Fibroblast of pulmonary artery (primary cell): ENCODE measurements around the gene DENND1A.
A peak's percentile ranks its signal among the peaks of the same experiment; 100 is the strongest.
"Not testable (repeated sequence)": the region's sequence is repeated elsewhere in the genome, so short reads cannot be mapped to it uniquely, and the experiment has no call there.

ENCODE experiments used
- DNase-seq: peaks from one replicate; pipeline ENCODE4 v3.0.0-alpha.2; 2010; ENCODE audit warnings: low read depth
- H3K4me3 ChIP-seq: replicated peaks from 2 replicates; pipeline ENCODE4 v1.5.1; 2011; ENCODE audit warnings: low read depth, mild to moderate bottlenecking, control low read depth, low read length, moderate library complexity
- TF ChIP-seq, protein P1 (sequence below): IDR thresholded peaks from 2 replicates; pipeline ENCODE4 v1.5.1; 2011; ENCODE audit warnings: mild to moderate bottlenecking, control low read depth, low read length, inconsistent platforms; ENCODE audit errors: missing control alignments

The DENND1A gene, protein sequence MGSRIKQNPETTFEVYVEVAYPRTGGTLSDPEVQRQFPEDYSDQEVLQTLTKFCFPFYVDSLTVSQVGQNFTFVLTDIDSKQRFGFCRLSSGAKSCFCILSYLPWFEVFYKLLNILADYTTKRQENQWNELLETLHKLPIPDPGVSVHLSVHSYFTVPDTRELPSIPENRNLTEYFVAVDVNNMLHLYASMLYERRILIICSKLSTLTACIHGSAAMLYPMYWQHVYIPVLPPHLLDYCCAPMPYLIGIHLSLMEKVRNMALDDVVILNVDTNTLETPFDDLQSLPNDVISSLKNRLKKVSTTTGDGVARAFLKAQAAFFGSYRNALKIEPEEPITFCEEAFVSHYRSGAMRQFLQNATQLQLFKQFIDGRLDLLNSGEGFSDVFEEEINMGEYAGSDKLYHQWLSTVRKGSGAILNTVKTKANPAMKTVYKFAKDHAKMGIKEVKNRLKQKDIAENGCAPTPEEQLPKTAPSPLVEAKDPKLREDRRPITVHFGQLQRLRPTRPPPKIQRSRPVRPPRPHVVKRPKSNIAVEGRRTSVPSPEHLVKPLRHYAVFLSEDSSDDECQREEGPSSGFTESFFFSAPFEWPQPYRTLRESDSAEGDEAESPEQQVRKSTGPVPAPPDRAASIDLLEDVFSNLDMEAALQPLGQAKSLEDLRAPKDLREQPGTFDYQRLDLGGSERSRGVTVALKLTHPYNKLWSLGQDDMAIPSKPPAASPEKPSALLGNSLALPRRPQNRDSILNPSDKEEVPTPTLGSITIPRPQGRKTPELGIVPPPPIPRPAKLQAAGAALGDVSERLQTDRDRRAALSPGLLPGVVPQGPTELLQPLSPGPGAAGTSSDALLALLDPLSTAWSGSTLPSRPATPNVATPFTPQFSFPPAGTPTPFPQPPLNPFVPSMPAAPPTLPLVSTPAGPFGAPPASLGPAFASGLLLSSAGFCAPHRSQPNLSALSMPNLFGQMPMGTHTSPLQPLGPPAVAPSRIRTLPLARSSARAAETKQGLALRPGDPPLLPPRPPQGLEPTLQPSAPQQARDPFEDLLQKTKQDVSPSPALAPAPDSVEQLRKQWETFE

DNA sequence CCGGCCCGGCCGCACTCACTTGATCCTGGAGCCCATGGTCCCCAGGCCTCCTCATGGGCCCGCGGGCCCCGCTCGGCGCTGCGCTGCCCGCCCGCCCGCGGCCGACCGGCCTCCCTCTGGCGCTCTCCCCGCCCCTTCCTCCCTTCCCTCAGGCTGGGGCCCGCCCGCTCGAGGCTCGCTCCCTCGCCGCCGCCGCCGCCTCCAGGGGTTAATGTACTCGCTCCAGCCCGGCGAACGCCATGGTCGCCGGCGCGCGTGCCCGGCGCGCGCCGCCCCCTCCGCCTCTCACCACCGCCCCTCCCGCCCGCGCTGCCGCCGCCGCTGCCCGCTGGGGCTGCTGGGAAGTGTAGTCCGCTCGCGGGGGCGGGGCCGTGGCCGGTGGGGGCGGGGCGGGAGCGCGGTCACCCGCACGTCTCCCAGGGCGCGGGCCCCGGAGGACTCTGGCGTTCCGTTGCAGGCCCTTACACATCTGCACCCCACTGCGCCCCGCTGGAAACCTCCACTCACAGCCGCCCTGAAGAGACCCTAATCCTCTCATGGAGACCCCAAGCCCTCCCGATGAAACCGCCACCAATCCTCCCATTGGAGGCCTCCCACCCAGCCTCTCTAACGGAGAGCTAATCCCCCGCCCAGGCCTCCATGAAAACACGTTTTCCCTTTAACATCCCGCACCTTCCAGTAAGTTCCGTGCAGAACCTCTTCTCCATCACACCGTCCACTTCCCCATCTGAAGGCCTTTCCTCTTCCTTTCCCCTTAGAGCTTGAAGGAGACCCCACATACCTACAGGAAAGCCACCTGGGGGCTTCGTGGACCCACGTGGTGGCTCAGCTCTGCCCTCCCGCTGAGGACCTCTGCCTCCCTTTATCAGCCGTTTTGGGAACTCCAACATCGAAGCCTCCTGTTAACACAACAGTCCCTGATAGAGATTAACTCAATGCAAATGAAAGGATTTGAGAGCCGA, at the start of gene DENND1A:
DENND1A (minus strand) TSS at position 257 of the 962 bp plus-strand sequence; CDS start at position 36, 221 bp downstream.
- TF ChIP-seq, protein P1, sequence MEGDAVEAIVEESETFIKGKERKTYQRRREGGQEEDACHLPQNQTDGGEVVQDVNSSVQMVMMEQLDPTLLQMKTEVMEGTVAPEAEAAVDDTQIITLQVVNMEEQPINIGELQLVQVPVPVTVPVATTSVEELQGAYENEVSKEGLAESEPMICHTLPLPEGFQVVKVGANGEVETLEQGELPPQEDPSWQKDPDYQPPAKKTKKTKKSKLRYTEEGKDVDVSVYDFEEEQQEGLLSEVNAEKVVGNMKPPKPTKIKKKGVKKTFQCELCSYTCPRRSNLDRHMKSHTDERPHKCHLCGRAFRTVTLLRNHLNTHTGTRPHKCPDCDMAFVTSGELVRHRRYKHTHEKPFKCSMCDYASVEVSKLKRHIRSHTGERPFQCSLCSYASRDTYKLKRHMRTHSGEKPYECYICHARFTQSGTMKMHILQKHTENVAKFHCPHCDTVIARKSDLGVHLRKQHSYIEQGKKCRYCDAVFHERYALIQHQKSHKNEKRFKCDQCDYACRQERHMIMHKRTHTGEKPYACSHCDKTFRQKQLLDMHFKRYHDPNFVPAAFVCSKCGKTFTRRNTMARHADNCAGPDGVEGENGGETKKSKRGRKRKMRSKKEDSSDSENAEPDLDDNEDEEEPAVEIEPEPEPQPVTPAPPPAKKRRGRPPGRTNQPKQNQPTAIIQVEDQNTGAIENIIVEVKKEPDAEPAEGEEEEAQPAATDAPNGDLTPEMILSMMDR, result no peak
- DNase-seq, result peak; percentile 89
- peak within 1 kb of the TSS; percentile 70 for H3K4me3 ChIP-seq

DNA sequence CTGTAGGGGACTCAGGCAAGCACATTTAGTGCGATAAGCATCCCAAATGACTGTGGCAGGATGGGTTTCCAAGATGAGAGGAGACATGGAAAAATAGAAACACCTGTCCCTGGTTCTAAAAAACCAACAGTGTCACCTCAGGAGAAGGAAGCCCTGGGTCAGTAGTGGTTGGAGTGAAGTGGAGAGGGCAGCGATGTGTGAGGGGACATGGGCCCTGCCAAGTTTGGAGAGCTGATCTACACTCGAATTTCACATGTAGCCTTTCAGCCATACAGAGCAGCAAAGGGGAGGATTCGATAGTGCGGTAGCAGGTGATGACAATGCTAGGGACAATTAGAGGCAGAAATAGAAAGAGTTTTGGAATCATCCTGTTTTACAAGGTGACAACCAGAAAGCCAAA, 49.1 kb upstream of the DENND1A start:
- TF ChIP-seq, protein P1, result no peak
- no peak for DNase-seq

DNA sequence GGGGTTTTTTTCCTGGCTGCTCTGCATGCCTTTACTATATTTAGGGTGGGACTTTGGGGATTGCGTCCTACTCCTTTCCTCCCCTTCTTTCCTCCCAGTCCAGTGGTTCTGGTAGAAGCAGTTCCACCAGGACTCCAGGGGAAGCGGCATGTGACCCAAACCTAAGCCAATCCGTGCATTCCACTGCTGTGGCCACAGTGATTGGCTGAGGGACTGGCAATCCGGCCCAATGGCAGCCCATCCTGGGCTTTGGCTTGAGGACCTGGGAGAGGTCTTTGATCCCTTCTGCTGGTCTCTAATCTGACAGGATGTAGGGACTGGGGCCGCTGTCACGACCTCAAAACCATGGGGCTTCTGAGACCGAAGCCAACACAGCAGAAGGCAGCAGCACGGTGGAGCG, 46.7 kb upstream of the DENND1A start:
- not testable (repeated sequence) for H3K4me3 ChIP-seq, DNase-seq

More for the DNA sequence above, 49.1 kb upstream of the DENND1A start:
- H3K4me3 ChIP-seq, result no peak overlapping the region

DNA sequence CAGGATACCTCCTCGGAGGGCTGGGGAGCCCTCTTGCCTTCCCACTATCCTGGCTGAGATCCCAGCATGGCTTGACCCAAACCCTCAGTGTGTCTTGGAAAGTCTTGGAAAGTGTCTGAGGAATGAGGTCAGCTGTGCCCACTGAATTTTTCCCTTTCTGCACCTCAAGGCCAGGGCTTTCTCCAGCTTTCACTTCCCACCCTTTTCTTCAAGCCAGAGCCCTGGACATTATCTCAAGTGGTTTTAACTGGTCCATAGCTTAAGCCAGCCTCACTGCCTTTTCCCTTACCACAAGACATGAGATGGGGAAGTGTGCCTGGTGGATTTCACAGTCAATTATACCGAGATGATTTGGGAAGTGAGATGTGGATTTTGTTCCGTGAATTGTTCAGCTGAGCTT, 45.9 kb upstream of the DENND1A start:
- DNase-seq, result no peak

DNA sequence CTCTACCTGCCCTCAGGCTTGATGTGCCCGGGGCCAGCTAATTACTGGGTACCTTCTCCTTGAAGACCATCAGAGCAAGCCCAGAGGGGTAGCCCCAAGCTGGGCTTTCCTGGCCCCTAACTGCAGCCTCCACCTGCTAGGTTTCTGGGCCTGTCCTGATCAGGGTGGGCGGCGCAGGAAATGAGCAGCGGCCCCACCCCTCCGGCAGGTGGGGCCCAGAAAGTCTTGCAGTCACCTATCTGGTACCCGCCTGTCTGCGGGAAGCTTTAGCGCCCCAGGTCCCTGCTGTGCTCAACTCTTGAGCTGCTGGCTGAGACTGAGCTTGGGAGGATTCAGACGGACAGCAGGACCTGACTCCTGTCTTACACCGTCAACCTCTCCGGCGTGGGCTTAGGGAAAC, 44.5 kb upstream of the DENND1A start:
- TF ChIP-seq, protein P1, result no peak
- no peak for DNase-seq
- H3K4me3 ChIP-seq, result no peak overlapping the region

More for the DNA sequence above, 45.9 kb upstream of the DENND1A start:
- TF ChIP-seq, protein P1, result no peak
- H3K4me3 ChIP-seq, result no peak overlapping the region

DNA sequence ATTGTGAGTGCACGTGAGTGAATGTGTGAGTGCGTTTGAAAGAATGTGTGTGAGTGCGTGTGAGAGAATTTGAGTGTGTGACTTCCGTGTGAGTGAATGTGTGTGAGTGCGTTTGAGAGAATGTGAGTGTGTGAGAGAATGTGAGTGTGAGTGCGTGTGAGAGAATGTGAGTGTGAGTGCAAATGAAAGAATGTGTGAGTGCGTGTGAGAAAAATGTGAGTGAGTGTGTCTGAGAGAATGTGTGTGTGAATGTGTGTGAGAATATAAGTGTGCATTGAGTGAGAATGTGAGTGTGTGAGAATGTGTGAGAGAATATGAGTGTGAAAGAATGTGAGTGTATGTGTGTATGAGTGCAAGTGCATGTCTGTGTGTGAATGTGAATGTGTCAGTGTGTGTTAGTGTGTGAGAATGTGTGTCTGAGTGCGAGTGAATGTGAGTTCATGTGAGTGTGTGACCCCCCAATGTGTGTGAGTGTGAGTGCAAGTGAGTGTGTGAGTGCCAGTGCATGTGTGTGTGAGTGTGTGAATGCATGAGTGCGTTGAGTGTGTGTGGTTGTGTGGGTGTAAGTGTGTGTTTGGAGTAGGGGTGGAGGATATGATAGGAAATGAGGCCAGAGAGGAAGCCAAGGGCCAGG, 43.8 kb upstream of the DENND1A start:
- TF ChIP-seq, protein P1, result no peak
- no peak for DNase-seq
- no peak overlapping the region for H3K4me3 ChIP-seq
